Stimulated activated naive CD8-positive, alpha-beta T cell treated with anti-CD3 and anti-CD28 coated beads, Interleukin-15, Interleukin-2, amounts not matched to agents 100 U/mL and 50 U/mL, for 24 hours (primary cell): Measurements from ENCODE around the gene SSBP4.
A peak's percentile ranks its signal among the peaks of the same experiment; 100 is the strongest.

Experiments
- ATAC-seq: fragments of 150-1000 bp; cut with Tn5 transposase; one replicate; pipeline ENCODE4 v1.10.0; 2021
- DNase-seq: peaks from one replicate; pipeline ENCODE4 v3.0.0; 2021

The SSBP4 gene

GRCh38 chr19:18445262-18445948, 26.2 kb downstream of the SSBP4 start:
- no peak for DNase-seq
- no peak for ATAC-seq

- ATAC-seq (no peak), DNase-seq (no peak)
Observed at GRCh38 chr19:18446145-18446810, 27.1 kb downstream of the SSBP4 start.

GRCh38 chr19:18446811-18447359, 27.7 kb downstream of the SSBP4 start:
- no peak for DNase-seq
- no peak for ATAC-seq

GRCh38 chr19:18449552-18449951, 30.4 kb downstream of the SSBP4 start:
- DNase-seq: no peak
- ATAC-seq: no peak

- ATAC-seq (no peak), DNase-seq (no peak)
Observed at GRCh38 chr19:18450021-18450930, 31.1 kb downstream of the SSBP4 start.

- DNase-seq (peak; percentile 93), ATAC-seq (peak; percentile 88)
Observed at GRCh38 chr19:18450931-18451836, 32.0 kb downstream of the SSBP4 start.

GRCh38 chr19:18452386-18452785, 33.2 kb downstream of the SSBP4 start:
- ATAC-seq (no peak), DNase-seq (no peak)

GRCh38 chr19:18453269-18454024, 34.2 kb downstream of the SSBP4 start:
- DNase-seq: no peak

GRCh38 chr19:18456279-18456678, 37.1 kb downstream of the SSBP4 start:
- ATAC-seq (no peak), DNase-seq (no peak)

More at GRCh38 chr19:18453269-18454024, 34.2 kb downstream of the SSBP4 start:
- no peak for ATAC-seq

- DNase-seq (no peak), ATAC-seq (no peak)
Observed at GRCh38 chr19:18456974-18457373, 37.8 kb downstream of the SSBP4 start.

- ATAC-seq (no peak), DNase-seq (no peak)
Observed at GRCh38 chr19:18457483-18458331, 38.5 kb downstream of the SSBP4 start.

GRCh38 chr19:18460900-18461299, 41.7 kb downstream of the SSBP4 start:
- DNase-seq (no peak), ATAC-seq (no peak)

GRCh38 chr19:18461471-18461870, 42.3 kb downstream of the SSBP4 start:
- DNase-seq: no peak
- ATAC-seq: no peak

GRCh38 chr19:18464646-18465045, 45.4 kb downstream of the SSBP4 start:
- DNase-seq (no peak), ATAC-seq (no peak)

GRCh38 chr19:18465214-18465963, 46.2 kb downstream of the SSBP4 start:
- ATAC-seq (no peak), DNase-seq (no peak)

- DNase-seq (no peak), ATAC-seq (no peak)
Observed at GRCh38 chr19:18465964-18466339, 46.8 kb downstream of the SSBP4 start.

GRCh38 chr19:18466354-18466753, 47.2 kb downstream of the SSBP4 start:
- DNase-seq: no peak
- no peak for ATAC-seq

- ATAC-seq: no peak
- no peak for DNase-seq
Observed at GRCh38 chr19:18467978-18468377, 48.8 kb downstream of the SSBP4 start.

GRCh38 chr19:18468517-18468916, 49.3 kb downstream of the SSBP4 start:
- DNase-seq: no peak
- no peak for ATAC-seq
